Vein endothelial cell (primary cell): Measurements from ENCODE around the gene PER2. TPM values are rescaled to one million over a fixed set of nuclear protein-coding genes. Genes with fewer than 3 reads are reported as not detected.

ENCODE experiments used
- total RNA-seq: library from RNA; depleted of rRNA; stranded (reverse); fragments of >200 nt; gene quantifications from 2 replicates; pipeline ENCODE4 v1.2.3, GENCODE V29; 2012

The PER2 gene, protein sequence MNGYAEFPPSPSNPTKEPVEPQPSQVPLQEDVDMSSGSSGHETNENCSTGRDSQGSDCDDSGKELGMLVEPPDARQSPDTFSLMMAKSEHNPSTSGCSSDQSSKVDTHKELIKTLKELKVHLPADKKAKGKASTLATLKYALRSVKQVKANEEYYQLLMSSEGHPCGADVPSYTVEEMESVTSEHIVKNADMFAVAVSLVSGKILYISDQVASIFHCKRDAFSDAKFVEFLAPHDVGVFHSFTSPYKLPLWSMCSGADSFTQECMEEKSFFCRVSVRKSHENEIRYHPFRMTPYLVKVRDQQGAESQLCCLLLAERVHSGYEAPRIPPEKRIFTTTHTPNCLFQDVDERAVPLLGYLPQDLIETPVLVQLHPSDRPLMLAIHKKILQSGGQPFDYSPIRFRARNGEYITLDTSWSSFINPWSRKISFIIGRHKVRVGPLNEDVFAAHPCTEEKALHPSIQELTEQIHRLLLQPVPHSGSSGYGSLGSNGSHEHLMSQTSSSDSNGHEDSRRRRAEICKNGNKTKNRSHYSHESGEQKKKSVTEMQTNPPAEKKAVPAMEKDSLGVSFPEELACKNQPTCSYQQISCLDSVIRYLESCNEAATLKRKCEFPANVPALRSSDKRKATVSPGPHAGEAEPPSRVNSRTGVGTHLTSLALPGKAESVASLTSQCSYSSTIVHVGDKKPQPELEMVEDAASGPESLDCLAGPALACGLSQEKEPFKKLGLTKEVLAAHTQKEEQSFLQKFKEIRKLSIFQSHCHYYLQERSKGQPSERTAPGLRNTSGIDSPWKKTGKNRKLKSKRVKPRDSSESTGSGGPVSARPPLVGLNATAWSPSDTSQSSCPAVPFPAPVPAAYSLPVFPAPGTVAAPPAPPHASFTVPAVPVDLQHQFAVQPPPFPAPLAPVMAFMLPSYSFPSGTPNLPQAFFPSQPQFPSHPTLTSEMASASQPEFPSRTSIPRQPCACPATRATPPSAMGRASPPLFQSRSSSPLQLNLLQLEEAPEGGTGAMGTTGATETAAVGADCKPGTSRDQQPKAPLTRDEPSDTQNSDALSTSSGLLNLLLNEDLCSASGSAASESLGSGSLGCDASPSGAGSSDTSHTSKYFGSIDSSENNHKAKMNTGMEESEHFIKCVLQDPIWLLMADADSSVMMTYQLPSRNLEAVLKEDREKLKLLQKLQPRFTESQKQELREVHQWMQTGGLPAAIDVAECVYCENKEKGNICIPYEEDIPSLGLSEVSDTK (N-terminal part only)
- 3.5 and 6.2 TPM in 2 replicates for total RNA-seq

DNA sequence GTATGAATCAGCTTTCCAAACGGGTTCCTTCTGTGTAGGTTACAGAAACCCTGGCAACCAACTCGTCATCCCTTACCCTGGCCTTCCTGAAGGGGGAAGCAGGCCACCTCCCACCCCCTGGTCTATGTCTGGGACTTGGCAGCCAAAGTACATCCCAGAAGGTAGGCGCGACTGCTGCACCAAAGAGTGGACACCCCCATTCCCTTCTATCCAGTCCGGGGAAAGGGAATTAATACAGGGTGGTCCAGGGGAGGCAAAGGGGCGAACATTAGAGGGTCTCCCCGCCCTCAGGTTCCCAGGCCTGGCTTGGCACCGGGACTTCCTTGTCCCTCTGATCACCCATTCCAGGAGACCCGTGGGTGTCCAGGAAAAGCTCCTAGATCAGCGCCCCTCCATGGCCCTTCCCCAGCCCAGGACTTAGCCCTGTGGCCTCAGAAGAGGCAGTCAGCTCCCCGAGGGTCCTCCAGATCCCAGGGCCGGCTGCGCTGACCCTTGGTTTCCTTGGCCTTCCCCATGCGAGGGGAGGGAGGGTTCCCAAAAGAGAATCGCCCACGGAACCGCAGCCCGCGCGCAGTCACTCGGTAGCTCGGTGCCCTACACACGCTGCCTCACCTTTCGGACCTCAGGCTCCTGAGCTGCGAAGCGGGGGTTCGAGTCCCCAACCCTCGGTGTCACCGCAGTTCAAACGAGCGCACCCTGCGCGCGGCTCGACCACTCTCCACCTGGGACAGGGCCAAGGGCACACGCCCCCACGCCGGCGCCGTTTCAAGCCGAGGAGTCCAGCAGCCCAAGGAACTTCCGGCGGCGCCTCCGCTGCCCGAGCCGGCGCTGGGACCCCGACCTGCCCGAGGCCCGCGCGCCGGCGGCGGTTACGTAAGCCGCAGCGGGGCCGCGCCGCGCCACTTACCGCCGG, at the start of gene PER2:
Gene PER2 (minus strand): TSS at position 874 of the 913 bp plus-strand sequence. CDS start 10,674 bp downstream, outside the sequence.

DNA sequence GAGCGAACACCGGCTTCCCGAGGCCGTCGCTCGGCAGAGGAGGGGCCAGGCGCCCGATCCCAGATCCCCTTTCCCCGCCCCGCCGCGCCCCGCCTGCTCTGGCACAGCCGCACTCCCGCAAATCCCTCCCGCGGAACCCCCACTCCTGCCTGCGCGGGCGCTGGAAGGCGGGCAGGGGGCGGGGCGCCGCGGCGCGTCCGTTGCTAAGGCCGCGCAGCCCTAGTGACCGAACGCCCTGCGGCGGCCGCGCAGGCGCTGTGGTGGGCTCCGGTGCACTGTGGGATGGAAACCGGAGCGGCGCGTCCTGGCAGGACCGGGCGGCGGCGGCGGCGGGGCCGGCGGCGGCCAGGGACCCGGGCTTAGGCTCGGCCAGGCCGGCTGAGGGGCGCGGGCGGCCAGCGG, 31.8 kb upstream of the PER2 start, which contains the start of gene TRAF3IP1:
Gene TRAF3IP1 (plus strand): TSS at position 273 of the 402 bp plus-strand sequence. CDS start 145 bp downstream, outside the sequence.

DNA sequence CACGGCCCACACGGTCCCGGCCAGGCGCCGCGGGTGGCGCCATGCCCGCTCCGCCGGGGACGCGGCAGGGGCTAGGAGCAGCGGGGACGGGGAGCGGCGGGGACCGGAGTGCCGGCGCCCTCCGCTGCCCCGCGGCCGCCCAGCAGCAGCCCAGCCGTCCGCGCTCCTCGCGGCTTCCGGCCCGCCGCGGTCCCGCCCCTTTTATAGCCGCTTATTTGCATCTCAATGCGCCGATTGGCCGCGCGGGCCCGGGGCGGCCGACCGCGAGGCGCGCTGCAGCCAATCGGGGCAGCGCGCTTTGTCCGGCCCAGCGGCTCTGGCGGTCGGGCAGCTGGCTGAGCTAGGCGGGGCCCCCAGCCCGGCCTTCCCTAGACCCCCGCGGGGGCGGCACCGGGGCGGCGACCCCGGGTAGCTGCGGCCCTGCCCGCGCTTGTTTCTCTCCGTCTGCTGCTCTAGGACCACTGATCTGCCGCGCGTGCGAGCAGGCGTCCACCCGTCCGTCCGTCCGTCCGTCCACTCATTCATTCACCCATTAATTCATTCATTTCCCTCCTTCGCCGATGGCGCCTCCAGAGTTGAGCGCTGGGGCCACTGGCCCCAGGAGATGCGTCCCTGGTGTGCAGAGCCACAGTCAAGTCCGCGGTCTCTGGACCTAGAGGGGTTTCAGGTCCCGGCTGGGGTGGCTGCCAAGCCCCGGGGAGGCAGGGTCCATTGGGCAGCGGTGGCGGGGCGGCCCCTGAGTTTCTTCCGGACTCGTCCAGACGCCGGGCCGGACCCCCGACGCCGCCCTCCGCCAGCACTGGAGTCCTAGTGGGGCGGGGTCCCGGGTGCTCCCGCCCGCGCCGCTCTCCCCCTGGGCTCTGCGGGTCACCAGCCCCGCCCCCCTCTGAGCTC, 48.3 kb downstream of the PER2 start, which contains the start of gene HES6:
Gene HES6 (minus strand): TSS at position 176 of the 894 bp plus-strand sequence. CDS start 133 bp downstream, at position 43.

GRCh38 chr2:238203094-238203972, 85.1 kb downstream of the PER2 start, which contains the start of gene ILKAP:
Gene ILKAP (minus strand): TSS chr2:238203695. CDS start chr2:238203553, 142 bp downstream.

Other genes with a start within 250 kb of the PER2 start
- 11.1 and 16.7 TPM in 2 replicates for gene SCLY, start 227.6 kb downstream of the PER2 start, total RNA-seq
- under 0.01 TPM in 1 of 2 replicates, not detected in the other for gene ESPNL, start 188.3 kb downstream of the PER2 start, total RNA-seq
- not detected in 2 replicates for gene KLHL30, start 149.9 kb downstream of the PER2 start, total RNA-seq
- gene ERFE, start 129.6 kb downstream of the PER2 start, total RNA-seq, result 0.33 and 0.48 TPM in 2 replicates
- gene ILKAP, start 84.9 kb downstream of the PER2 start, total RNA-seq, result 17.3 and 21.7 TPM in 2 replicates
- 2.7 and 4.2 TPM in 2 replicates for gene HES6, start 48.6 kb downstream of the PER2 start, total RNA-seq
- 7.2 TPM in 2 replicates for gene TRAF3IP1, start 31.9 kb upstream of the PER2 start, total RNA-seq
- 10.8 and 14.0 TPM in 2 replicates for gene ASB1, start 138.3 kb upstream of the PER2 start, total RNA-seq